Thyroid gland (tissue), 4 donors: ENCODE measurements around the gene MYLK4. TPM values are rescaled to one million over a fixed set of nuclear protein-coding genes. Genes with fewer than 3 reads are reported as not detected.

Source experiments
- DNase-seq, 2 donors: peaks; one replicate each; pipeline ENCODE4 v3.0.0-alpha.2; 2019
- H3K27ac ChIP-seq, 3 donors: fragments of 200-600 bp; sonication (generic); 1 replicate in 2 of 3; 2 replicates in 1 of 3; pipeline ENCODE4 v1.5.1; 2016 to 2019; ENCODE audit warnings: mild to moderate bottlenecking in 1 of 3, moderate library complexity in 1 of 3
- H3K27me3 ChIP-seq: fragments of 200-600 bp; sonication (generic); one replicate; pipeline ENCODE4 v1.5.1; 2019
- H3K36me3 ChIP-seq, 2 donors: fragments of 200-600 bp; sonication (generic); one replicate each; pipeline ENCODE4 v1.5.1; 2016 to 2019
- H3K4me1 ChIP-seq, 2 donors: fragments of 200-600 bp; sonication (generic); one replicate each; pipeline ENCODE4 v1.5.1; 2017 to 2019
- H3K4me3 ChIP-seq, 3 donors: fragments of 200-600 bp; sonication (generic); replicated peaks in 1 of 3; 1 replicate in 2 of 3; 2 replicates in 1 of 3; pipeline ENCODE4 v1.5.1; 2016; ENCODE audit warnings: mild to moderate bottlenecking in 1 of 3
- H3K9me3 ChIP-seq: fragments of 200-600 bp; sonication (generic); one replicate; pipeline ENCODE4 v1.5.1; 2017
- POLR2A ChIP-seq, 2 donors: fragments of 450-650 bp; IDR thresholded peaks; one replicate each; pipeline ENCODE4 v1.6.1; 2017; ENCODE audit warnings: antibody characterized with exemption in 2 of 2, mild to moderate bottlenecking in 2 of 2, moderate library complexity in 1 of 2
- WGBS, 2 donors: methylation state at CpG; one replicate each; pipeline ENCODE4 v1.1.5; 2017; 5-methylcytosine and 5-hydroxymethylcytosine counted together
- intact Hi-C: fragments of 100-400 bp; cut with DNase I; formaldehyde crosslinking; loops from one replicate; pipeline ENCODE4 v1.15.1; 2023
- total RNA-seq, 4 donors: library from RNA; depleted of rRNA; stranded (reverse); fragments of >200 nt; gene quantifications; one replicate each; pipeline ENCODE4 v1.2.3, GENCODE V29; 2016
- TF ChIP-seq, protein P1 (sequence below), 6 experiments: fragments of 200-600 bp in 3 of 6; fragments of 450-650 bp in 3 of 6; sonication (generic) in 3 of 6; IDR thresholded peaks; one replicate each; pipeline ENCODE4 v1.5.1; 2016 to 2019; ENCODE audit warnings: antibody characterized with exemption in 6 of 6, mild to moderate bottlenecking in 2 of 6, inconsistent platforms in 1 of 6, moderate library complexity in 1 of 6

Gene MYLK4
- total RNA-seq, 4 donors from 2014 or later: 0.94 to 1.8 (median 1.1) TPM

GRCh38 chr6:2686515-2686914 is 64.2 kb downstream of the MYLK4 start:
- Histone ChIP-seq H3K4me1 (no peaks in the 10 kb centered on the region), H3K27ac (no peak overlapping the region), H3K9me3 (no peaks in the 10 kb centered on the region), H3K4me3 (no peak overlapping the region), H3K36me3 (no peaks in the 10 kb centered on the region), H3K27me3 (no peaks in the 10 kb centered on the region)
- intact Hi-C loops: no loop called here
- no peak for DNase-seq
- 82 to 91% methylated on average over 6 to 11 of the region's 11 CpGs for WGBS, 2 donors
- no peak for TF ChIP-seq POLR2A (IDR thresholded peaks at IDR 0.05)
- TF ChIP-seq, protein P1, sequence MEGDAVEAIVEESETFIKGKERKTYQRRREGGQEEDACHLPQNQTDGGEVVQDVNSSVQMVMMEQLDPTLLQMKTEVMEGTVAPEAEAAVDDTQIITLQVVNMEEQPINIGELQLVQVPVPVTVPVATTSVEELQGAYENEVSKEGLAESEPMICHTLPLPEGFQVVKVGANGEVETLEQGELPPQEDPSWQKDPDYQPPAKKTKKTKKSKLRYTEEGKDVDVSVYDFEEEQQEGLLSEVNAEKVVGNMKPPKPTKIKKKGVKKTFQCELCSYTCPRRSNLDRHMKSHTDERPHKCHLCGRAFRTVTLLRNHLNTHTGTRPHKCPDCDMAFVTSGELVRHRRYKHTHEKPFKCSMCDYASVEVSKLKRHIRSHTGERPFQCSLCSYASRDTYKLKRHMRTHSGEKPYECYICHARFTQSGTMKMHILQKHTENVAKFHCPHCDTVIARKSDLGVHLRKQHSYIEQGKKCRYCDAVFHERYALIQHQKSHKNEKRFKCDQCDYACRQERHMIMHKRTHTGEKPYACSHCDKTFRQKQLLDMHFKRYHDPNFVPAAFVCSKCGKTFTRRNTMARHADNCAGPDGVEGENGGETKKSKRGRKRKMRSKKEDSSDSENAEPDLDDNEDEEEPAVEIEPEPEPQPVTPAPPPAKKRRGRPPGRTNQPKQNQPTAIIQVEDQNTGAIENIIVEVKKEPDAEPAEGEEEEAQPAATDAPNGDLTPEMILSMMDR (IDR thresholded peaks at IDR 0.05): no peak

DNA sequence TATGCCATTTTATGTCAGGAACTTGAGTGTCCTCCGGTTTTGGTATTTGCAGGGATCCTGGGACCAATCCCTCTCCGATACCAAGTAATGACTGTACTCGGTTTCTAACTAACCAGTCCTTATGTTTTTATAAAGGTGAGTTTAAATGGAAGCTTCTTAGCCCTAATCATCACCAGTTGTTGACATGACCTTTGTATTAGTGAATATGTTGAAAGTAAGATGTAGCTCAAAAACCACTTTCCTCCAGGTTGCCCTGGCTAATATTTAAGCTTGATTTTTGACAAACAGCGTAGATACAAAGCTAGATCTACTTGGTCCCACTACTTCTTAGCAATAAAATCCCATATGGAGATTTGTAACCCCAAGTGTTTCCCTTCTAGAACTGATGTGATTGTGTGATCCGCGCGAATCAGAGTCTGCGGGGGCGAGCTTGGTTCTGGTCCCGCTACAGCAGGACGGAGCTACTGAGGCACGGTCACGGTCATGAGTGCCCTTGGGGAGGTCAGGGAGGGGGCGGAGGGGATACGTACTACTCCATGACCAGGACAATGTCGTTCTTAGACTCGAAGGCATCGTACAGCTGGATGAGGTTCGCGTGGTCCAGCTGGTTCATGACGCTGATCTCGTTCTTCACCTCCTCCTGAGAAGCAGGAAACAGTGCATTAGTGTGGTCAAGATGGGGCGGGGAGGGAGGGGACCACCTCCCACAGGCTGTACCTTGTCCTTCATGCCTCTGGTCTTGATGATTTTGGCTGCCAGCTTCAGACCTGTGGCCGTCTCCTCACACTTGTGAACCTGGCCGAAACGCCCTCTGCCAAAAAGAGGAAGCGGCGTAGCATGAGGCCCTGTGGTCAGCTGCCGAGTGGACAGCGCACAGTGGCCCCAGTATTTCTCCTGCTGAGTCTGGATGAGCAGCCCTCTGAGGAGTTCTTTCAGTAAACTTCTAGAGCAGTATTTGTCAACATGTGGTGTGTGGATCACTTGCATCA is 65.7 kb downstream of the MYLK4 start:
- H3K27ac ChIP-seq: no peak overlapping the region
- intact Hi-C loops: no loop called here
- H3K4me1 ChIP-seq: no peaks in the 10 kb centered on the region
- no peaks in the 10 kb centered on the region for H3K9me3 ChIP-seq
- WGBS, 2 donors: 94 to 96% methylated on average over 29 to 30 of the region's 30 CpGs
- H3K27me3 ChIP-seq: no peaks in the 10 kb centered on the region
- no peak for DNase-seq
- no peak for TF ChIP-seq POLR2A (IDR thresholded peaks at IDR 0.05)
- TF ChIP-seq, protein P1 (IDR thresholded peaks at IDR 0.05): no peak
- H3K4me3 ChIP-seq: no peak overlapping the region
- no peaks in the 10 kb centered on the region for H3K36me3 ChIP-seq

DNA sequence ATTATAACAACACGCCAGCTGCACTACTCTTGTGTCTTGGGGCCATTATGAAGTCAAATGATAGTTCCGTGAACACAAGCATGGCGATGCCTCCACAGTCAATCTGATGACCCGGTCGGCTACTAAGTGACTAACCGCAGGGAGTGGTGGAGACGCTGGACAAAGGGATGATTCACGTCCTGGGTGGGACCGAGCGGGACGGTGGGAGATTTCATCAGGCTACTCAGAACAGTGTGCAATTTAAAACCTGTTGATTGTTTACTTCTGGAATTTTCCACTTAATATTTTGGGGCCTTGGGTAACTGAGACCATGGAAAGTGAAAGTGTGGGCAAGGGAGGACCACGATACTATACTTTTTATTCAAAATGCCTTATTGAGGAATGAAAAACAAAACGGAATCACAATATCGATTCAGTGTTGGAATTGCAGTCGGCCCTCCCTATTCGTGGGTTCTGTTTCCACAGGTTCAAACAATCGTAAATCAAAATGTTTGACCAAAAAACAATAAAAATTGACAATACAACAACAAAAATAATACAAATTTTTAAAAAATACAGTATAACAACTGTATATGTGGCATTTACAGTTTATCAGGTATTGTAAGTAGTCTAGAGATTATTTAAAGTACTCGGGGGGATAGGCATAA is 66.5 kb downstream of the MYLK4 start:
- 94 to 95% methylated on average over 18 of the region's 18 CpGs for WGBS, 2 donors
- no peak for DNase-seq
- H3K36me3 ChIP-seq: no peaks in the 10 kb centered on the region
- intact Hi-C loops: no loop called here
- H3K4me3 ChIP-seq: no peak overlapping the region
- TF ChIP-seq POLR2A (IDR thresholded peaks at IDR 0.05): no peak
- TF ChIP-seq, protein P1 (IDR thresholded peaks at IDR 0.05): no peak
- H3K27me3 ChIP-seq: no peaks in the 10 kb centered on the region
- no peak overlapping the region for H3K27ac ChIP-seq
- H3K9me3 ChIP-seq: no peaks in the 10 kb centered on the region
- no peaks in the 10 kb centered on the region for H3K4me1 ChIP-seq

DNA sequence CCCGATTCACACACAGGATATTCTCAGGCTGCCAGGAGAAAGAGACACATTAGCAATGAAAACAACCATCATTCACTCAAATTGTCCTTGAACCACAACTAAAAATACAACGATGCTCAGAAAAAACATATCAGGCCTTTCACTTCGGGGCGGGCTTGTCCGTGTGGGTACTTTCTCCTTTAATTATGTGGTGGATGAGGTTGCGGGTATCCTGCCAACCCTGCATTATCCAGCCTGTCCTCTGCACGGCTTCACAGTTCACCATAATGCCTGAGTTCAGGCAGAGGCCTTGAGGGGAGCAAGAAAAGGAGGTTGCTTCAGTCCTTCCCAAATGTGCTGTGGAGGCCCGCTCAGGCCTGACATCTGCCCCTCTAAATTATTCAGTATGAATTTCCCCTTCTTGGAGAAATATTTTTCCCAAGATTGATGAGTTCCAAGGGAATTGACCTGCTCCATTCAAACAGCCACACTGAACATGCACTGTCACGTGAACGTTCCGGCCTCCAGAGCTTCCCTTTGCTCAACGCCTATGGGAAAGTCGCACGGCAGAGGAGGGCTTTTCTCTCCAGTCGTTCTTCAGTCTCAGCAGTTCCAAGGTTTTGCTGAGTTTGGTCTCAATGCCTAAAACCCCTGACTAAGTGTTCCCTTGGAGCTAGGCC is 70.3 kb downstream of the MYLK4 start:
- Histone ChIP-seq H3K9me3 (no peaks in the 10 kb centered on the region), H3K27me3 (no peaks in the 10 kb centered on the region), H3K4me3 (no peak overlapping the region), H3K36me3 (no peaks in the 10 kb centered on the region), H3K4me1 (no peaks in the 10 kb centered on the region), H3K27ac (no peak overlapping the region)
- TF ChIP-seq, protein P1 (IDR thresholded peaks at IDR 0.05): no peak
- TF ChIP-seq POLR2A (IDR thresholded peaks at IDR 0.05): no peak
- DNase-seq: no peak
- WGBS, 2 donors: 75 to 76% methylated on average over 15 of the region's 15 CpGs
- intact Hi-C loops: no loop called here
